ENCODE results near the gene KRT2. TPM values are rescaled to one million over a fixed set of nuclear protein-coding genes. Genes with fewer than 3 reads are reported as not detected.

KRT2 gene
- total and polyA plus RNA-seq, 8 donors: not detected

GRCh38 chr12:52667509-52667908, 15.5 kb upstream of the KRT2 start:
- H3K9me3 ChIP-seq: no peaks in the 10 kb centered on the region
- no peak overlapping the region for H3K4me3 ChIP-seq
- H3K36me3 ChIP-seq: no peaks in the 10 kb centered on the region
- TF ChIP-seq CTCF (IDR thresholded peaks at IDR 0.05): no peak
- ATAC-seq: no peak
- no peaks in the 10 kb centered on the region for H3K4me1 ChIP-seq
- intact Hi-C loops (cut with DNase I): no loop called here
- H3K27ac ChIP-seq: no peak overlapping the region
- peaks cover 0 to 47% of the 10 kb centered on the region in 2 donors for H3K27me3 ChIP-seq
- no peak for DNase-seq

- no peak overlapping the region for H3K27ac ChIP-seq
- H3K9me3 ChIP-seq: no peaks in the 10 kb centered on the region
- DNase-seq (no peak), ATAC-seq (no peak)
- no peaks in the 10 kb centered on the region for H3K36me3 ChIP-seq
- H3K27me3 ChIP-seq: peaks cover 0 to 47% of the 10 kb centered on the region in 2 donors
- intact Hi-C loops (cut with DNase I): no loop called here
- no peak overlapping the region for H3K4me3 ChIP-seq
- no peaks in the 10 kb centered on the region for H3K4me1 ChIP-seq
- no peak for TF ChIP-seq CTCF (IDR thresholded peaks at IDR 0.05)
Measured at GRCh38 chr12:52666471-52666870, 14.5 kb upstream of the KRT2 start.

GRCh38 chr12:52663420-52663819, 11.4 kb upstream of the KRT2 start:
- no peak overlapping the region for H3K27ac ChIP-seq
- DNase-seq: no peak
- no peaks in the 10 kb centered on the region for H3K9me3 ChIP-seq
- H3K36me3 ChIP-seq: no peaks in the 10 kb centered on the region
- peaks cover 0 to 51% of the 10 kb centered on the region in 2 donors for H3K27me3 ChIP-seq
- H3K4me3 ChIP-seq: no peak overlapping the region
- intact Hi-C loops (cut with DNase I): no loop called here
- H3K4me1 ChIP-seq: no peaks in the 10 kb centered on the region
- ATAC-seq: no peak
- no peak for TF ChIP-seq CTCF (IDR thresholded peaks at IDR 0.05)

GRCh38 chr12:52662918-52663229, 10.9 kb upstream of the KRT2 start:
- Histone ChIP-seq H3K4me3 (no peak overlapping the region), H3K9me3 (no peaks in the 10 kb centered on the region), H3K4me1 (no peaks in the 10 kb centered on the region), H3K36me3 (no peaks in the 10 kb centered on the region), H3K27ac (no peak overlapping the region), H3K27me3 (peaks cover 0 to 54% of the 10 kb centered on the region in 2 donors)
- DNase-seq: no peak
- intact Hi-C loops (cut with DNase I): no loop called here
- no peak for ATAC-seq
- TF ChIP-seq CTCF (IDR thresholded peaks at IDR 0.05): no peak

- Histone ChIP-seq H3K4me1 (no peaks in the 10 kb centered on the region), H3K27ac (no peak overlapping the region), H3K9me3 (no peaks in the 10 kb centered on the region), H3K36me3 (no peaks in the 10 kb centered on the region), H3K27me3 (peaks cover 0 to 48% of the 10 kb centered on the region in 2 donors), H3K4me3 (no peak overlapping the region)
- intact Hi-C loops (cut with DNase I): no loop called here
- ATAC-seq (no peak), DNase-seq (no peak)
- TF ChIP-seq CTCF (IDR thresholded peaks at IDR 0.05): no peak
Measured at GRCh38 chr12:52662093-52662917, 10.3 kb upstream of the KRT2 start.
